ENCODE measurements around the gene RAD51B. TPM values are rescaled to one million over a fixed set of nuclear protein-coding genes. Genes with fewer than 3 reads are reported as not detected.
"Not testable (repeated sequence)": the region's sequence is repeated elsewhere in the genome, so short reads cannot be mapped to it uniquely, and the experiment has no call there.

Gene RAD51B
- total and polyA plus RNA-seq, 2 donors (not counting 1 experiment from before 2014, with no cell fraction given), result 4.6 to 16.3 TPM

DNA sequence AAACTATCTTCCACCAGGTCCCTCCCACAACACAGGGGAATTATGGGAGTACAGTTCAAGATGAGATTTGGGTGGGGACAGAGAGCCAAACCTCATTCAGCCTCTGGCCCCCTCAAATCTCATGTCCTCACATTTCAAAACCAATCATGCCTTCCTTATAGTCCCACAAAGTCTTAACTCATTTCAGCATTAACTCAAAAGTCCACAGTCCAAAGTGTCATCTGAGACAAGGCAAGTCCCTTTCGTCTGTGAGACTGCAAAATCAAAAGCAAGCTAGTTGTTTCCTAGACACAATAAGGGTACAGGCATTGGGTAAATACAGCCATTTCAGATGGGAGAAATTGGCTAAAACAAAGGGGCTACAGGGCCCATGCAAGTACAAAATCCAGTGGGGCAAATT lies 147.6 kb downstream of the RAD51B start:
- no peak overlapping the region for H3K9ac ChIP-seq (ENCODE audit: insufficient read depth, low read length)
- no peaks in the 10 kb centered on the region for H3K27me3 ChIP-seq (ENCODE audit: control insufficient read depth, insufficient read depth, low read length)
- H3K79me2 ChIP-seq (ENCODE audit: control insufficient read depth, insufficient read depth, low read length), result no peaks in the 10 kb centered on the region
- no peak overlapping the region for H3K27ac ChIP-seq (ENCODE audit: insufficient read depth, low read length)
- no peaks in the 10 kb centered on the region for H3K9me3 ChIP-seq (ENCODE audit: control insufficient read depth, insufficient read depth, low read depth, low read length)
- no peak overlapping the region for H3K4me3 ChIP-seq (replicated peaks in 1 of 4; ENCODE audit: control extremely low read depth in 1 of 4, insufficient read depth in 1 of 4, low read depth in 3 of 4, low read length in 4 of 4)
- no peak overlapping the region for H2AFZ ChIP-seq (ENCODE audit: low read length)
- no peak overlapping the region for H3K4me2 ChIP-seq (ENCODE audit: extremely low read depth, insufficient read depth, low read length)
- DNase-seq (ENCODE audit: low read depth in 2 of 2), result no peak
- no peaks in the 10 kb centered on the region for H4K20me1 ChIP-seq (ENCODE audit: control insufficient read depth, extremely low read depth, insufficient read depth, low read length)
- H3K36me3 ChIP-seq (ENCODE audit: control insufficient read depth, insufficient read depth, low read length), result no peaks in the 10 kb centered on the region
- peaks cover 4% of the 10 kb centered on the region for H3K4me1 ChIP-seq (ENCODE audit: control insufficient read depth, extremely low read depth, insufficient read depth, low read length)
- TF ChIP-seq EZH2 (IDR thresholded peaks at IDR 0.05; ENCODE audit: low read length, missing control alignments), result no peak
- TF ChIP-seq, protein P1, sequence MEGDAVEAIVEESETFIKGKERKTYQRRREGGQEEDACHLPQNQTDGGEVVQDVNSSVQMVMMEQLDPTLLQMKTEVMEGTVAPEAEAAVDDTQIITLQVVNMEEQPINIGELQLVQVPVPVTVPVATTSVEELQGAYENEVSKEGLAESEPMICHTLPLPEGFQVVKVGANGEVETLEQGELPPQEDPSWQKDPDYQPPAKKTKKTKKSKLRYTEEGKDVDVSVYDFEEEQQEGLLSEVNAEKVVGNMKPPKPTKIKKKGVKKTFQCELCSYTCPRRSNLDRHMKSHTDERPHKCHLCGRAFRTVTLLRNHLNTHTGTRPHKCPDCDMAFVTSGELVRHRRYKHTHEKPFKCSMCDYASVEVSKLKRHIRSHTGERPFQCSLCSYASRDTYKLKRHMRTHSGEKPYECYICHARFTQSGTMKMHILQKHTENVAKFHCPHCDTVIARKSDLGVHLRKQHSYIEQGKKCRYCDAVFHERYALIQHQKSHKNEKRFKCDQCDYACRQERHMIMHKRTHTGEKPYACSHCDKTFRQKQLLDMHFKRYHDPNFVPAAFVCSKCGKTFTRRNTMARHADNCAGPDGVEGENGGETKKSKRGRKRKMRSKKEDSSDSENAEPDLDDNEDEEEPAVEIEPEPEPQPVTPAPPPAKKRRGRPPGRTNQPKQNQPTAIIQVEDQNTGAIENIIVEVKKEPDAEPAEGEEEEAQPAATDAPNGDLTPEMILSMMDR (conservative IDR thresholded peaks at IDR 0.05 in 1 of 2, IDR thresholded peaks at IDR 0.05 in 1 of 2; ENCODE audit: low read depth in 1 of 2, low read length in 2 of 2), result no peak

- not testable (repeated sequence) for H4K20me1 ChIP-seq (ENCODE audit: control insufficient read depth, extremely low read depth, insufficient read depth, low read length); H3K4me2 ChIP-seq (ENCODE audit: extremely low read depth, insufficient read depth, low read length); H2AFZ ChIP-seq (ENCODE audit: low read length); H3K4me1 ChIP-seq (ENCODE audit: control insufficient read depth, extremely low read depth, insufficient read depth, low read length); H3K27me3 ChIP-seq (ENCODE audit: control insufficient read depth, insufficient read depth, low read length); H3K79me2 ChIP-seq (ENCODE audit: control insufficient read depth, insufficient read depth, low read length); H3K27ac ChIP-seq (ENCODE audit: insufficient read depth, low read length); DNase-seq (ENCODE audit: low read depth in 2 of 2); H3K9ac ChIP-seq (ENCODE audit: insufficient read depth, low read length); H3K9me3 ChIP-seq (ENCODE audit: control insufficient read depth, insufficient read depth, low read depth, low read length); H3K36me3 ChIP-seq (ENCODE audit: control insufficient read depth, insufficient read depth, low read length); H3K4me3 ChIP-seq (replicated peaks in 1 of 4; ENCODE audit: control extremely low read depth in 1 of 4, insufficient read depth in 1 of 4, low read depth in 3 of 4, low read length in 4 of 4)
Observed at GRCh38 chr14:67967970-67968369, 148.4 kb downstream of the RAD51B start.

DNA sequence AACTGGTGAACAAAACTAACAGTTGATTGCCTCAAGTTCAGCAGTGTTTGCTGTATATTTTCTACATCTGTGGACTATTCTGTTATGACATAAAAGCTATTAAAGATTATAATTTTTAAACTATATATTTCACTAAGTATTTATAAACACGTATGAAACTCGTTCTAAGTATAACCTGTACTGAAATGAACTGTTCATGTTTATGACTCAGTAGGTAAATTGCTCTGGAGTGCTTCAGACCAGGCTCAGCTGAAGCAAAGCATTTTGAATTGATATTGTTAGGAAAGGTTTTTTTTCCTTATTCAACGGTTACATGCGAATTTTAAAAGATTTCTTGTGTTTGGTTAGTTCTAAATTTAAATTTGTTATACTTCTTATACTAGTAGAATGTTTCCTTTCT lies 151.3 kb downstream of the RAD51B start:
- Histone ChIP-seq H3K27me3 (ENCODE audit: control insufficient read depth, insufficient read depth, low read length) (no peaks in the 10 kb centered on the region), H3K27ac (ENCODE audit: insufficient read depth, low read length) (no peak overlapping the region), H3K9me3 (ENCODE audit: control insufficient read depth, insufficient read depth, low read depth, low read length) (no peaks in the 10 kb centered on the region), H4K20me1 (ENCODE audit: control insufficient read depth, extremely low read depth, insufficient read depth, low read length) (no peaks in the 10 kb centered on the region), H3K4me3 (replicated peaks in 1 of 4; ENCODE audit: control extremely low read depth in 1 of 4, insufficient read depth in 1 of 4, low read depth in 3 of 4, low read length in 4 of 4) (no peak overlapping the region), H3K4me2 (ENCODE audit: extremely low read depth, insufficient read depth, low read length) (no peak overlapping the region), H3K4me1 (ENCODE audit: control insufficient read depth, extremely low read depth, insufficient read depth, low read length) (no peaks in the 10 kb centered on the region), H3K79me2 (ENCODE audit: control insufficient read depth, insufficient read depth, low read length) (no peaks in the 10 kb centered on the region), H3K36me3 (ENCODE audit: control insufficient read depth, insufficient read depth, low read length) (no peaks in the 10 kb centered on the region), H2AFZ (ENCODE audit: low read length) (no peak overlapping the region), H3K9ac (ENCODE audit: insufficient read depth, low read length) (no peak overlapping the region)
- TF ChIP-seq, protein P1 (conservative IDR thresholded peaks at IDR 0.05 in 1 of 2, IDR thresholded peaks at IDR 0.05 in 1 of 2; ENCODE audit: low read depth in 1 of 2, low read length in 2 of 2), result no peak
- TF ChIP-seq EZH2 (IDR thresholded peaks at IDR 0.05; ENCODE audit: low read length, missing control alignments), result no peak
- DNase-seq (ENCODE audit: low read depth in 2 of 2), result no peak
